Effector memory CD4-positive, alpha-beta T cell (primary cell): ENCODE data around the gene DDX39A.
"Not testable (repeated sequence)": the region's sequence is repeated elsewhere in the genome, so short reads cannot be mapped to it uniquely, and the experiment has no call there.

Experiments used
- DNase-seq, 3 donors: peaks; one replicate each; pipeline ENCODE4 v3.0.0-alpha.2; 2020
- H3K27ac ChIP-seq: 2 replicates; pipeline ENCODE4 v1.7.0; 2013; ENCODE audit warnings: mild to moderate bottlenecking, low read length, moderate library complexity; ENCODE audit not compliant: insufficient read depth, poor library complexity, severe bottlenecking
- H3K27me3 ChIP-seq: replicated peaks from 2 replicates; pipeline ENCODE4 v1.7.0; 2013; ENCODE audit warnings: mild to moderate bottlenecking, low read length; ENCODE audit not compliant: insufficient read depth, control insufficient read depth, poor library complexity, severe bottlenecking
- H3K36me3 ChIP-seq: 2 replicates; pipeline ENCODE4 v1.7.0; 2013; ENCODE audit warnings: mild to moderate bottlenecking, low read length, moderate library complexity; ENCODE audit not compliant: control insufficient read depth, insufficient read depth
- H3K4me1 ChIP-seq: 2 replicates; pipeline ENCODE4 v1.7.0; 2013; ENCODE audit warnings: low read length, mild to moderate bottlenecking; ENCODE audit not compliant: control insufficient read depth, insufficient read depth, poor library complexity, severe bottlenecking
- H3K4me3 ChIP-seq: 2 replicates; pipeline ENCODE4 v1.7.0; 2013; ENCODE audit warnings: low read length, low read depth, mild to moderate bottlenecking; ENCODE audit not compliant: insufficient read depth, poor library complexity, severe bottlenecking
- H3K9me3 ChIP-seq: 2 replicates; pipeline ENCODE4 v1.7.0; 2013; ENCODE audit warnings: mild to moderate bottlenecking, low read length, moderate library complexity; ENCODE audit not compliant: control insufficient read depth

The DDX39A gene

GRCh38 chr19:14385492-14385891 lies 33.6 kb downstream of the DDX39A start:
- H3K4me3 ChIP-seq = peak overlapping the region; percentile 50

DNA sequence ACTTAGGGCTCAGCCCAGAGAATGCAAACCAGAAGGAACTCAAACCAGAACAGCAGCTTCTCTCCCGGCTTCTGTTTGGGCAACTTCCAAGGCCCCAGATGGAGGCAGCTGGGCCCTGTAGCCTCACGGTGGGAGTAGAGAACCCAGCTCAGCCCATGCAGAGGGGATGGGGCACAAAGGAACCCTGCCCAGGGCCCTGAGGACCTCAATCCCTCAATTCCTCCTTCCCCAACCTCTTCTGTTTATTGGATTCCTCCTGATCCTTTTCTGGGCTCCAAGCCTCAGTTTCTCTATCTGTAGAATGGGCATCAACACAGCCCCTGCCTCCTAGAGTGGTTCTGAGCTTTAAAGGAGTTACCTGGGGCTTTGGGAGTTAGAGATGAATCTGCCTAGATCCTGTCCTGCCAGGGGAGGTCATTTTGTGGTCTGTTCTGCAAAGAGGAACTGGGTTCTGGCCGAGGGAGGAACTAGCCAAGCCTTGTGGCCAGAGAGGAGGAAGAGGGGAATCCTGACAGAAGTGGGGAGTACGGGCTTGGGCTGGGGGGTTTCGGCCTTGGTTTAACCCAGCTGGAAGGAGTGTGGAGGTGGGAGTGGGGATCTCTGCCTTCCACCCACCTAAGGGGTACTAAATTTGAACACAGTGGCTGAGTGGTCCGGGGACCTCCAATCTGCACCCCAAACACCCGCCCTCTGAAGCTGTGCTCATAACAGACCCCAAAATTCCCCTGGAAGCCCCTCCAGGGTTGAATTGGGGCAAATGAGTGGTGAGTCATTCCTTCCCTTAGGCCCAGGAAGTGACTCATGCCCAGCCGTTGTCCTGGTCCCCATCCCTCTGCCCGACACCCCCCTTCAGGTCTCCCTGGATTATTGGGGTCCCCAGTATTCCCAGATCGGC lies 35.2 kb downstream of the DDX39A start:
- H3K27ac ChIP-seq = peak overlapping the region; percentile 99
- peak; percentile 71 to 75 (median 72) for DNase-seq
- peak overlapping the region; percentile 99 for H3K4me3 ChIP-seq
- H3K36me3 ChIP-seq = peaks cover 14% of the 10 kb centered on the region
- H3K9me3 ChIP-seq = no peaks in the 10 kb centered on the region
- H3K4me1 ChIP-seq = peaks cover 39% of the 10 kb centered on the region
- no peaks in the 10 kb centered on the region for H3K27me3 ChIP-seq

More at GRCh38 chr19:14385492-14385891, 33.6 kb downstream of the DDX39A start:
- Histone ChIP-seq H3K36me3 (peaks cover 17% of the 10 kb centered on the region), H3K4me1 (peaks cover 29% of the 10 kb centered on the region), H3K27me3 (no peaks in the 10 kb centered on the region), H3K27ac (peak overlapping the region; percentile 99), H3K9me3 (no peaks in the 10 kb centered on the region)
- DNase-seq = no peak

GRCh38 chr19:14381689-14382474 lies 37.3 kb downstream of the DDX39A start:
- peak; percentile 72 to 77 (median 75) for DNase-seq
- peak overlapping the region; percentile 99 for H3K27ac ChIP-seq
- peak overlapping the region; percentile 99 for H3K4me3 ChIP-seq
- H3K36me3 ChIP-seq = peaks cover 4% of the 10 kb centered on the region
- no peaks in the 10 kb centered on the region for H3K27me3 ChIP-seq
- peaks cover 41% of the 10 kb centered on the region for H3K4me1 ChIP-seq
- H3K9me3 ChIP-seq = no peaks in the 10 kb centered on the region

GRCh38 chr19:14379294-14380065 lies 39.7 kb downstream of the DDX39A start:
- no peaks in the 10 kb centered on the region for H3K27me3 ChIP-seq
- no peaks in the 10 kb centered on the region for H3K9me3 ChIP-seq
- peaks cover 47% of the 10 kb centered on the region for H3K4me1 ChIP-seq
- no peak overlapping the region for H3K4me3 ChIP-seq
- no peaks in the 10 kb centered on the region for H3K36me3 ChIP-seq
- peak overlapping the region; percentile 99 for H3K27ac ChIP-seq
- no peak for DNase-seq

- H3K4me3 ChIP-seq = no peak overlapping the region
- peaks cover 48% of the 10 kb centered on the region for H3K4me1 ChIP-seq
- no peak for DNase-seq
- no peaks in the 10 kb centered on the region for H3K36me3 ChIP-seq
- no peak overlapping the region for H3K27ac ChIP-seq
- H3K27me3 ChIP-seq = no peaks in the 10 kb centered on the region
- H3K9me3 ChIP-seq = no peaks in the 10 kb centered on the region
Observed at GRCh38 chr19:14378890-14379289, 40.3 kb downstream of the DDX39A start.

- H3K4me3 ChIP-seq = no peak overlapping the region
- H3K4me1 ChIP-seq = peaks cover 53% of the 10 kb centered on the region
- no peak overlapping the region for H3K27ac ChIP-seq
- no peaks in the 10 kb centered on the region for H3K27me3 ChIP-seq
- H3K36me3 ChIP-seq = no peaks in the 10 kb centered on the region
- no peaks in the 10 kb centered on the region for H3K9me3 ChIP-seq
- no peak for DNase-seq
Observed at GRCh38 chr19:14377883-14378328, 41.2 kb downstream of the DDX39A start.

- H3K27me3 ChIP-seq = no peaks in the 10 kb centered on the region
- H3K27ac ChIP-seq = peak overlapping the region; percentile 98
- H3K9me3 ChIP-seq = no peaks in the 10 kb centered on the region
- DNase-seq = no peak
- H3K4me3 ChIP-seq = peak overlapping the region; percentile 22
- no peaks in the 10 kb centered on the region for H3K36me3 ChIP-seq
- H3K4me1 ChIP-seq = peaks cover 66% of the 10 kb centered on the region
Observed at GRCh38 chr19:14375582-14376291, 43.4 kb downstream of the DDX39A start.

GRCh38 chr19:14375055-14375581 lies 44.0 kb downstream of the DDX39A start:
- no peaks in the 10 kb centered on the region for H3K36me3 ChIP-seq
- H3K4me3 ChIP-seq = no peak overlapping the region
- peak; percentile 80 to 81 (median 80) for DNase-seq
- H3K27me3 ChIP-seq = no peaks in the 10 kb centered on the region
- H3K9me3 ChIP-seq = no peaks in the 10 kb centered on the region
- peak overlapping the region; percentile 98 for H3K27ac ChIP-seq
- peaks cover 62% of the 10 kb centered on the region for H3K4me1 ChIP-seq

- not testable (repeated sequence) for H3K4me3 ChIP-seq, H3K27me3 ChIP-seq, H3K36me3 ChIP-seq, H3K9me3 ChIP-seq, DNase-seq
- Histone ChIP-seq H3K27ac (peak overlapping the region; percentile 98), H3K4me1 (peaks cover 64% of the 10 kb centered on the region)
Observed at GRCh38 chr19:14374313-14374712, 44.8 kb downstream of the DDX39A start.
